ENCODE results near the gene DDIT4L. TPM values are rescaled to one million over a fixed set of nuclear protein-coding genes. Genes with fewer than 3 reads are reported as not detected.
"Not testable (repeated sequence)": the region's sequence is repeated elsewhere in the genome, so short reads cannot be mapped to it uniquely, and the experiment has no call there.

The DDIT4L gene
- total RNA-seq, 4 donors from 2014 or later, result 0.79 to 2.0 TPM; not detected in 2

DNA sequence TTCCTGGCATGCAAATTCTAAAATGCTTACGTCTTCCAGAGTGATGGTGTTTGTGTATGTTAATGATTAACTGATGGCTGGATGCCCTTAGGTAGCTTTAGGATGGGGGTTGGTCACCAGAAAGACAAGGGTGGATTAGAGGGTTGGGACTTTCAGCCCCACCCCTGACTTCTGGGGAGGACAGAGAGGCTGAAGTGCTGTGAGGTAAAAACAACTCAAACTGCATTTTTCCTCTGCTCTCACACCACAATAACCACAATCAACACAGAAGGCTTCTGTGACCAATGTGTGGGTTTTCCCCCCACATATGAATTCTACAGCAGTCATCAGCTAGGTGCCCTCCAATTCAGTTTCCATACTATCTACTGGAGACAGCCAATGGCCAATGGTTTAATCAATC lies 18.7 kb upstream of the DDIT4L start:
- TF ChIP-seq, protein P1, sequence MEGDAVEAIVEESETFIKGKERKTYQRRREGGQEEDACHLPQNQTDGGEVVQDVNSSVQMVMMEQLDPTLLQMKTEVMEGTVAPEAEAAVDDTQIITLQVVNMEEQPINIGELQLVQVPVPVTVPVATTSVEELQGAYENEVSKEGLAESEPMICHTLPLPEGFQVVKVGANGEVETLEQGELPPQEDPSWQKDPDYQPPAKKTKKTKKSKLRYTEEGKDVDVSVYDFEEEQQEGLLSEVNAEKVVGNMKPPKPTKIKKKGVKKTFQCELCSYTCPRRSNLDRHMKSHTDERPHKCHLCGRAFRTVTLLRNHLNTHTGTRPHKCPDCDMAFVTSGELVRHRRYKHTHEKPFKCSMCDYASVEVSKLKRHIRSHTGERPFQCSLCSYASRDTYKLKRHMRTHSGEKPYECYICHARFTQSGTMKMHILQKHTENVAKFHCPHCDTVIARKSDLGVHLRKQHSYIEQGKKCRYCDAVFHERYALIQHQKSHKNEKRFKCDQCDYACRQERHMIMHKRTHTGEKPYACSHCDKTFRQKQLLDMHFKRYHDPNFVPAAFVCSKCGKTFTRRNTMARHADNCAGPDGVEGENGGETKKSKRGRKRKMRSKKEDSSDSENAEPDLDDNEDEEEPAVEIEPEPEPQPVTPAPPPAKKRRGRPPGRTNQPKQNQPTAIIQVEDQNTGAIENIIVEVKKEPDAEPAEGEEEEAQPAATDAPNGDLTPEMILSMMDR (IDR thresholded peaks at IDR 0.05), result no peak
- TF ChIP-seq POLR2A (IDR thresholded peaks at IDR 0.05), result no peak
- TF ChIP-seq POLR2AphosphoS5 (IDR thresholded peaks at IDR 0.05), result no peak
- TF ChIP-seq EP300 (IDR thresholded peaks at IDR 0.05; ENCODE audit: low read depth), result no peak
- Histone ChIP-seq H3K9me3 (no peaks in the 10 kb centered on the region), H3K27ac (no peak overlapping the region), H3K36me3 (no peaks in the 10 kb centered on the region), H3K4me3 (no peak overlapping the region), H3K27me3 (no peaks in the 10 kb centered on the region), H3K4me1 (no peaks in the 10 kb centered on the region)
- intact Hi-C loops (cut with DNase I; ENCODE audit: low total_unique reads), result no loop called here
- WGBS, 2 donors (ENCODE audit: low coverage in 1 of 2), result 23% methylated on average over 1 of the region's 1 CpG; no CpG with 5 or more reads in 1 of the 2 donors
- in situ Hi-C loops (cut with MboI; ENCODE audit: low pct_ligation_motif_present in 1 of 4, low pct_unique_long_range_greater_than_20kb in 1 of 4, low sequenced_read_pairs in 3 of 4), result no loop called here
- no peak for DNase-seq

DNA sequence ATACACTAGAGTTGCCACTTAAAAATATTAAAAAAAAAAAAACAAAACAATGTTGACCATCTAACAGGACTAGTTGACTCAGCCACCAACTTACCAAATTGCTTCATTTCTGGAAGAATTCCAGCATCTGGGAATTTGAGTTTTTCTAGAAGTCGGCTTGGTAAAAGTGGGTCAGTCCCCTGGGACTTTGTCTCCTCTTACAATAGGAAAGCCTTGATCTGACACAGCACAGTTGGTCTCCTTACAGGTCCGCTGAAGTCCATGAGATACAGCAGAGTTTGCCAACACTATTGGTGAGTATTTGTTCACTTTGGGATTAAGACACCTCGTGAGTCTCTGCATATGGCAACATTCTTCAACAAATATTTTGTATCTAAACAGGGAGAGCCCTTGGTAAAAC lies 18.2 kb upstream of the DDIT4L start:
- intact Hi-C loops (cut with DNase I; ENCODE audit: low total_unique reads) (no loop called here), in situ Hi-C loops (cut with MboI; ENCODE audit: low pct_ligation_motif_present in 1 of 4, low pct_unique_long_range_greater_than_20kb in 1 of 4, low sequenced_read_pairs in 3 of 4) (no loop called here)
- TF ChIP-seq POLR2A (IDR thresholded peaks at IDR 0.05) (no peak), EP300 (IDR thresholded peaks at IDR 0.05; ENCODE audit: low read depth) (no peak), POLR2AphosphoS5 (IDR thresholded peaks at IDR 0.05) (no peak)
- TF ChIP-seq, protein P1 (IDR thresholded peaks at IDR 0.05), result no peak
- no peak for DNase-seq
- H3K36me3 ChIP-seq, result no peaks in the 10 kb centered on the region
- H3K4me1 ChIP-seq, result no peaks in the 10 kb centered on the region
- no peaks in the 10 kb centered on the region for H3K9me3 ChIP-seq
- no peaks in the 10 kb centered on the region for H3K27me3 ChIP-seq
- 40 to 55% methylated on average over 1 to 3 of the region's 3 CpGs for WGBS, 2 donors (ENCODE audit: low coverage in 1 of 2)
- no peak overlapping the region for H3K4me3 ChIP-seq
- no peak overlapping the region for H3K27ac ChIP-seq

DNA sequence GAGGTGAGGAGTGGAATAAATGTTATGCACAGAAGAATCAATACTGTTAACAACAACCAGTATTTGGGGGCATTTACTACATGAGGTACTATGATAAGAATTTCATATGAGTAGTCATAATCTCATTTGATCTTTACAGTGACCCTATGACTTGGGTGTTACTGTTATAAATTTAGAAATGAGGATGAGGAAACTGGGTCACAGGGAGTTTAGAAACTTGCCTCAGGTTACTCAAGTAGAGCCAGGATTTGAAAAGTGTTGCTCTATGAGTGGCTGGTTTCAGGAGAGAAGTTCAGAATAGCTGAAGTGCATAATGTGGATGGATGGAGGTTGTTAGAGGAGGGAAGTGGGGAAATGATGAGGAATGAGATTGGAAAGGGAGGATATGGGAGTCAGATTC lies 16.6 kb upstream of the DDIT4L start:
- no peak overlapping the region for H3K4me3 ChIP-seq
- in situ Hi-C loops (cut with MboI; ENCODE audit: low pct_ligation_motif_present in 1 of 4, low pct_unique_long_range_greater_than_20kb in 1 of 4, low sequenced_read_pairs in 3 of 4), result no loop called here
- no peaks in the 10 kb centered on the region for H3K9me3 ChIP-seq
- intact Hi-C loops (cut with DNase I; ENCODE audit: low total_unique reads), result no loop called here
- H3K27ac ChIP-seq, result no peak overlapping the region
- H3K4me1 ChIP-seq, result no peaks in the 10 kb centered on the region
- no peaks in the 10 kb centered on the region for H3K27me3 ChIP-seq
- DNase-seq, result no peak
- TF ChIP-seq POLR2A (IDR thresholded peaks at IDR 0.05), result no peak
- TF ChIP-seq, protein P1 (IDR thresholded peaks at IDR 0.05), result no peak
- TF ChIP-seq POLR2AphosphoS5 (IDR thresholded peaks at IDR 0.05), result no peak
- TF ChIP-seq EP300 (IDR thresholded peaks at IDR 0.05; ENCODE audit: low read depth), result no peak
- no peaks in the 10 kb centered on the region for H3K36me3 ChIP-seq

DNA sequence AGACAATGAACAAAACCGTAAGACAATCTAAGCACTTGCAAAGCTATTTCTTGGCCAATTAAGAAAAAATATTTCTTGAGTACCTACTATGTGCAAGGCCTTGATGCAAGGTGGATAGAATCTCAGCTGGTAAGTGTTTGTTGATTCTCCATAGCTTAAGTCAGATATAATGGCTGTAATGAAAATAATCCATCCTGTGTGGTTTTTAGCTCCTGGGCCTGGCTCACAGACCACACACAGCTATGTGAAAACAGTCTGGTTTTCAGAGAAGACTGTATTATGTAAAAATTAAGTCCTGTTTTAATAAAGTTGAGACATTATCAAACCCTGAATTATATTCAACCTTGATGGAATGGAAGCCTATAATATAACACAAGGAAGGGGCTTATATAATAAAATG lies 7.8 kb upstream of the DDIT4L start:
- TF ChIP-seq, protein P1 (IDR thresholded peaks at IDR 0.05), result no peak
- TF ChIP-seq EP300 (IDR thresholded peaks at IDR 0.05; ENCODE audit: low read depth) (no peak), POLR2A (IDR thresholded peaks at IDR 0.05) (no peak), POLR2AphosphoS5 (IDR thresholded peaks at IDR 0.05) (no peak)
- 87 to 91% methylated on average over 1 of the region's 1 CpG for WGBS, 2 donors (ENCODE audit: low coverage in 1 of 2)
- no peak for DNase-seq
- no peak overlapping the region for H3K4me3 ChIP-seq
- no peaks in the 10 kb centered on the region for H3K36me3 ChIP-seq
- H3K4me1 ChIP-seq, result no peaks in the 10 kb centered on the region
- no peaks in the 10 kb centered on the region for H3K27me3 ChIP-seq
- H3K27ac ChIP-seq, result no peak overlapping the region
- no peaks in the 10 kb centered on the region for H3K9me3 ChIP-seq
- intact Hi-C loops (cut with DNase I; ENCODE audit: low total_unique reads), result loop anchor here (10.0 kb wide), 1 partner anchor 117 kb away; no protein-coding TSS in a partner anchor
- in situ Hi-C loops (cut with MboI; ENCODE audit: low pct_ligation_motif_present in 1 of 4, low pct_unique_long_range_greater_than_20kb in 1 of 4, low sequenced_read_pairs in 3 of 4), result no loop called here

DNA sequence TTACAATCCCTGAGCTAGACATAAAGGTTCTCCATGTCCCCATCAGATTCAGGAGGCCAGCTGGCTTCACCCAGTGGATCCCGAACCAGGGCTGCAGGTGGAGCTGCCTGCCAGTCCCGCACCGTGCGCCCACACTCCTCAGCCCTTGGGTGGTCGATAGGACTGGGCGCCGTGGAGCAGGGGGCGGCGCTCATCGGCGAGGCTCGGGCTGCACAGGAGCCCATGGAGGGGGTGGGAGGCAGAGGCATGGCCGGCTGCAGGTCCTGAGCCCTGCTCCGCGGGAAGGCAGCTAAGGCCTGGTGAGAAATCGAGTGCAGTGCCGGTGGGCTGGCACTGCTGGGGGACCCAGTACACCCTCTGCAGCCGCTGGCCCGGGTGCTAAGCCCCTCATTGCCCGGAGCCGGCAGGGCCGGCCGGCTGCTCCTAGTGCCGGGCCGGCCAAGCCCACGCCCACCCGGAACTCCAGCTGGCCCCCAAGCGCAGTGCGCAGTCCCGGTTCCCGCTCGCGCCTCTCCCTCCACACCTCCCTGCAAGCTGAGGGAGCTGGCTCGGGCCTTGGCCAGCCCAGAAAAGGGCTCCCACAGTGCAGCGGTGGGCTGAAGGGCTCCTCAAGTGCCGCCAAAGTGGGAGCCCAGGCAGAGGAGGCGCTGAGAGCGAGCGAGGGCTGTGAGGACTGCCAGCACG lies 6.3 kb upstream of the DDIT4L start:
- H3K9me3 ChIP-seq; H3K27me3 ChIP-seq; DNase-seq; H3K36me3 ChIP-seq; H3K27ac ChIP-seq; in situ Hi-C loops (cut with MboI; ENCODE audit: low pct_ligation_motif_present in 1 of 4, low pct_unique_long_range_greater_than_20kb in 1 of 4, low sequenced_read_pairs in 3 of 4); H3K4me1 ChIP-seq; H3K4me3 ChIP-seq: not testable (repeated sequence)
- 91% methylated on average over 21 of the region's 40 CpGs; no CpG with 5 or more reads in 1 of the 2 donors for WGBS, 2 donors (ENCODE audit: low coverage in 1 of 2)
- intact Hi-C loops (cut with DNase I; ENCODE audit: low total_unique reads), result loop anchor here (10.0 kb wide), 1 partner anchor 118 kb away; no protein-coding TSS in a partner anchor
